ENCODE measurements around the gene CISH. TPM values are rescaled to one million over a fixed set of nuclear protein-coding genes. Genes with fewer than 3 reads are reported as not detected.

The CISH gene
- total RNA-seq, 3 donors from 2014 or later (not counting 1 experiment from before 2014, with no cell fraction given) = 2.4 to 23.6 (median 11.3) TPM

DNA sequence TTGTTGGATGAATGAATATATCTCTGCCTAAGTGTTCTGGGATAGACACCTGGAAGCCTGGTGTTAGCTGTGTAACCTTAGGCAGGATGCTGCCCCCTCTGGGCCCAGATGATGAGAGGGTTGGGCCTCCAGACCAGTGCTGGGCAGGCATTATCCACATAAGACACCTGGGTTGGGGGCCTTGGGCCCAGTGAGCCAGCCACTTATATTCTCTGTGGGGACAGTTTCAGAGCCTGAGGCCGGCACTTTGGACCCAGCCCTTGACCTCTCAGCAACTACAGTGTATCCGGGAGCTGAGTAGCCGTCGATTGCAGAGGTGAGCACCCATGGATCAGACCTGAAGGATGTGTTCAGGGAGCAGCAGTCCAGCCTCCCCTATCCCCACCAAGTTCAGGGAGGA lies 40.1 kb downstream of the CISH start:
- Histone ChIP-seq H3K4me3 (ENCODE audit: low read length) (no peak overlapping the region), H3K36me3 (ENCODE audit: control insufficient read depth, insufficient read depth, low read length) (peaks cover 3% of the 10 kb centered on the region), H3K4me1 (ENCODE audit: control insufficient read depth, insufficient read depth, low read length) (peaks cover 89% of the 10 kb centered on the region), H3K27ac (ENCODE audit: low read length) (no peak overlapping the region), H3K27me3 (ENCODE audit: control insufficient read depth, insufficient read depth, low read length) (no peaks in the 10 kb centered on the region), H3K9me3 (ENCODE audit: control insufficient read depth, insufficient read depth, low read length) (no peaks in the 10 kb centered on the region)
- DNase-seq (no peak), ATAC-seq (no peak)
- intact Hi-C loops (cut with micrococcal nuclease) = loop anchor here (10.0 kb wide), 1 partner anchor 83 kb away; no protein-coding TSS in a partner anchor
- Mint-ChIP-seq H3K27me3 (ENCODE audit: low read depth in 2 of 2) (no peaks in the 10 kb centered on the region), H3K9me3 (no peaks in the 10 kb centered on the region), H3K36me3 (no peaks in the 10 kb centered on the region), H3K27ac (peak overlapping the region; percentile 88 to 95), H3K4me3 (no peak overlapping the region), H3K4me1 (peaks cover 55 to 87% of the 10 kb centered on the region in 2 donors)
- TF ChIP-seq, protein P1, sequence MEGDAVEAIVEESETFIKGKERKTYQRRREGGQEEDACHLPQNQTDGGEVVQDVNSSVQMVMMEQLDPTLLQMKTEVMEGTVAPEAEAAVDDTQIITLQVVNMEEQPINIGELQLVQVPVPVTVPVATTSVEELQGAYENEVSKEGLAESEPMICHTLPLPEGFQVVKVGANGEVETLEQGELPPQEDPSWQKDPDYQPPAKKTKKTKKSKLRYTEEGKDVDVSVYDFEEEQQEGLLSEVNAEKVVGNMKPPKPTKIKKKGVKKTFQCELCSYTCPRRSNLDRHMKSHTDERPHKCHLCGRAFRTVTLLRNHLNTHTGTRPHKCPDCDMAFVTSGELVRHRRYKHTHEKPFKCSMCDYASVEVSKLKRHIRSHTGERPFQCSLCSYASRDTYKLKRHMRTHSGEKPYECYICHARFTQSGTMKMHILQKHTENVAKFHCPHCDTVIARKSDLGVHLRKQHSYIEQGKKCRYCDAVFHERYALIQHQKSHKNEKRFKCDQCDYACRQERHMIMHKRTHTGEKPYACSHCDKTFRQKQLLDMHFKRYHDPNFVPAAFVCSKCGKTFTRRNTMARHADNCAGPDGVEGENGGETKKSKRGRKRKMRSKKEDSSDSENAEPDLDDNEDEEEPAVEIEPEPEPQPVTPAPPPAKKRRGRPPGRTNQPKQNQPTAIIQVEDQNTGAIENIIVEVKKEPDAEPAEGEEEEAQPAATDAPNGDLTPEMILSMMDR (IDR thresholded peaks at IDR 0.05) = no peak
- WGBS (ENCODE audit: insufficient coverage) = 96% methylated on average over 4 of the region's 4 CpGs

- DNase-seq (no peak), ATAC-seq (no peak)
- Mint-ChIP-seq H3K4me1 (peaks cover 55 to 83% of the 10 kb centered on the region in 2 donors), H3K9me3 (no peaks in the 10 kb centered on the region), H3K4me3 (peak overlapping the region; percentile 96), H3K27ac (peak overlapping the region; percentile 95 to 96), H3K36me3 (no peaks in the 10 kb centered on the region), H3K27me3 (ENCODE audit: low read depth in 2 of 2) (no peaks in the 10 kb centered on the region)
- H3K36me3 ChIP-seq (ENCODE audit: control insufficient read depth, insufficient read depth, low read length) = peaks cover 3% of the 10 kb centered on the region
- intact Hi-C loops (cut with micrococcal nuclease) = loop anchor here (10.0 kb wide), 1 partner anchor 84 kb away; no protein-coding TSS in a partner anchor
- no peak overlapping the region for H3K4me3 ChIP-seq (ENCODE audit: low read length)
- no peaks in the 10 kb centered on the region for H3K27me3 ChIP-seq (ENCODE audit: control insufficient read depth, insufficient read depth, low read length)
- H3K27ac ChIP-seq (ENCODE audit: low read length) = peak overlapping the region; percentile 88
- TF ChIP-seq, protein P1 (IDR thresholded peaks at IDR 0.05) = no peak
- peaks cover 82% of the 10 kb centered on the region for H3K4me1 ChIP-seq (ENCODE audit: control insufficient read depth, insufficient read depth, low read length)
- 92% methylated on average over 5 of the region's 5 CpGs for WGBS (ENCODE audit: insufficient coverage)
- no peaks in the 10 kb centered on the region for H3K9me3 ChIP-seq (ENCODE audit: control insufficient read depth, insufficient read depth, low read length)
Measured at GRCh38 chr3:50570508-50571279, 40.9 kb downstream of the CISH start.

- DNase-seq (peak; percentile 90 to 96), ATAC-seq (peak; percentile 68 to 84 (median 70))
- H3K9me3 Mint-ChIP-seq = no peaks in the 10 kb centered on the region
Measured at GRCh38 chr3:50568947-50569749, 42.4 kb downstream of the CISH start, which contains the start of gene HEMK1. Gene HEMK1, plus strand, starts transcription at chr3:50569522. Its CDS starts 1,583 bp downstream, at chr3:50571105.

More at GRCh38 chr3:50568947-50569749, 42.4 kb downstream of the CISH start, which contains the start of gene HEMK1:
- H3K27me3 Mint-ChIP-seq (ENCODE audit: low read depth in 2 of 2) = no peaks in the 10 kb centered on the region
- H3K4me1 Mint-ChIP-seq = peaks cover 42 to 74% of the 10 kb centered on the region in 2 donors
- 0% methylated on average over 55 of the region's 55 CpGs for WGBS (ENCODE audit: insufficient coverage)
- H3K36me3 ChIP-seq (ENCODE audit: control insufficient read depth, insufficient read depth, low read length) = peaks cover 3% of the 10 kb centered on the region
- no peaks in the 10 kb centered on the region for H3K36me3 Mint-ChIP-seq
- H3K9me3 ChIP-seq (ENCODE audit: control insufficient read depth, insufficient read depth, low read length) = no peaks in the 10 kb centered on the region
- peaks cover 66% of the 10 kb centered on the region for H3K4me1 ChIP-seq (ENCODE audit: control insufficient read depth, insufficient read depth, low read length)
- peak within 1 kb of the TSS; percentile 96 for H3K4me3 Mint-ChIP-seq
- peak within 1 kb of the TSS; percentile 67 for H3K4me3 ChIP-seq (ENCODE audit: low read length)
- intact Hi-C loops (cut with micrococcal nuclease) = no loop called here
- peak within 1 kb of the TSS; percentile 95 to 96 for H3K27ac Mint-ChIP-seq
- no peaks in the 10 kb centered on the region for H3K27me3 ChIP-seq (ENCODE audit: control insufficient read depth, insufficient read depth, low read length)
- TF ChIP-seq, protein P1 (IDR thresholded peaks at IDR 0.05) = no peak
- peak within 1 kb of the TSS; percentile 88 for H3K27ac ChIP-seq (ENCODE audit: low read length)

All from natural killer cell (primary cell).